Adrenal gland (tissue), 12 donors: Measurements from ENCODE around the gene SANBR. TPM values are rescaled to one million over a fixed set of nuclear protein-coding genes. Genes with fewer than 3 reads are reported as not detected.
"Not testable (repeated sequence)": the region's sequence is repeated elsewhere in the genome, so short reads cannot be mapped to it uniquely, and the experiment has no call there.

Experiments
- DNase-seq, 7 donors: peaks; one replicate each; pipeline ENCODE4 v3.0.0-alpha.2; 2019 to 2020
- H3K27ac ChIP-seq, 5 donors: fragments of 200-600 bp; sonication (generic) in 4 of 5; 1 replicate in 3 of 5; 2 replicates in 2 of 5; pipeline versions ENCODE4 v1.5.1 to v1.8.0; 2016 to 2020; ENCODE audit warnings: mild to moderate bottlenecking in 1 of 5
- H3K27me3 ChIP-seq: fragments of 200-600 bp; 2 replicates; pipeline ENCODE4 v1.8.0; 2021
- H3K36me3 ChIP-seq, 2 donors: fragments of 200-600 bp; replicated peaks in 1 of 2; 1 replicate in 1 of 2; 2 replicates in 1 of 2; pipeline versions ENCODE4 v1.5.1 to v1.8.0; 2018 to 2022
- H3K4me1 ChIP-seq, 2 donors: fragments of 200-600 bp; replicated peaks in 1 of 2; 1 replicate in 1 of 2; 2 replicates in 1 of 2; pipeline versions ENCODE4 v1.5.1 to v1.8.0; 2018 to 2021
- H3K4me3 ChIP-seq, 4 donors: fragments of 200-600 bp; sonication (generic) in 3 of 4; one replicate each; pipeline ENCODE4 v1.5.1; 2016 to 2018
- H3K9me3 ChIP-seq, 3 donors: fragments of 200-600 bp; sonication (generic) in 1 of 3; replicated peaks in 1 of 3; 1 replicate in 2 of 3; 2 replicates in 1 of 3; pipeline versions ENCODE4 v1.5.1 to v1.8.0; 2016 to 2021
- CTCF ChIP-seq, 6 experiments: fragments of 450-650 bp in 4 of 6; fragments of 200-600 bp in 2 of 6; sonication (generic) in 1 of 6; IDR thresholded peaks; 1 replicate in 5 of 6; 2 replicates in 1 of 6; pipeline versions ENCODE4 v1.5.1 to v1.8.0; 2016 to 2021; ENCODE audit warnings: antibody characterized with exemption in 6 of 6, mild to moderate bottlenecking in 2 of 6, moderate library complexity in 1 of 6
- POLR2A ChIP-seq, 2 donors: fragments of 450-650 bp; IDR thresholded peaks; one replicate each; pipeline ENCODE4 v1.6.1; 2017; ENCODE audit warnings: antibody characterized with exemption in 2 of 2, mild to moderate bottlenecking in 2 of 2, moderate library complexity in 1 of 2
- WGBS, 4 donors: extraction: QIAGEN DNeasy Blood & Tissue Kit in 2 of 4; methylation state at CpG; one replicate each; pipeline versions ENCODE4 v1.1.5 to v1.1.7; 2013 to 2017; 5-methylcytosine and 5-hydroxymethylcytosine counted together
- intact Hi-C, 2 donors: fragments of 100-400 bp; cut with DNase I; formaldehyde crosslinking; loops; one replicate each; pipeline versions ENCODE4 v1.14.1 to v1.15.0; 2022 to 2023
- polyA plus RNA-seq, 3 donors: library from polyadenylated mRNA; stranded (reverse); fragments of 200-250 nt in 2 of 3; fragments of 350-450 nt in 1 of 3; fragmentation: Illumina TruSeq in 1 of 3; extraction: RNeasy Lipid Tissue Mini Kit (QIAGEN cat#74804) in 1 of 3; gene quantifications; one replicate each; pipeline ENCODE4 v1.2.3, GENCODE V29; 2013 to 2014
- total RNA-seq, 9 donors: library from RNA; depleted of rRNA in 4 of 9; stranded (reverse); fragments of >200 nt in 4 of 9; fragments of 120-200 nt in 1 of 9; fragmentation: NEBNext Ultra II Directional in 1 of 9; extraction: Animal tissue kit (Norgen Biotek cat#: 25700) in 1 of 9; gene quantifications; one replicate each; pipeline versions ENCODE4 v1.1.0 to v1.2.4, GENCODE V29; 2013 to 2023
- donor health status: healthy with polysubstance abuse.
- donor health status: Bipolar disorder and iron deficiency.
- donor health status: DM: yes; HTN: yes; CAD: no.
- donor health status: DM: no; HTN: no; CAD: no.
- donor health status: DM: no; HTN: no; CAD: no.
- donor health status: DM: yes; HTN: yes; CAD: no.

The SANBR gene
- total and polyA plus RNA-seq, 12 donors = 1.2 to 7.4 (median 3.3) TPM

GRCh38 chr2:61021228-61021660, 44.4 kb upstream of the SANBR start:
- WGBS, 4 donors = 81 to 100% (median 86%) methylated on average over 2 to 6 of the region's 6 CpGs
- intact Hi-C loops = no loop called here
- TF ChIP-seq CTCF (IDR thresholded peaks at IDR 0.05) (no peak), POLR2A (IDR thresholded peaks at IDR 0.05) (no peak)
- no peaks in the 10 kb centered on the region for H3K27me3 ChIP-seq
- no peak overlapping the region for H3K27ac ChIP-seq
- H3K4me3 ChIP-seq = no peak overlapping the region
- H3K36me3 ChIP-seq = peaks cover 0 to 6% of the 10 kb centered on the region in 2 donors
- H3K4me1 ChIP-seq = peaks cover 9 to 29% of the 10 kb centered on the region in 2 donors
- peaks cover 0 to 4% (median 0%) of the 10 kb centered on the region in 3 donors for H3K9me3 ChIP-seq
- no peak for DNase-seq

GRCh38 chr2:61023670-61024069, 42.0 kb upstream of the SANBR start:
- intact Hi-C loops = no loop called here
- WGBS, 4 donors = 83 to 98% (median 90%) methylated on average over 4 of the region's 4 CpGs
- H3K9me3 ChIP-seq = peaks cover 0 to 4% (median 0%) of the 10 kb centered on the region in 3 donors
- no peaks in the 10 kb centered on the region for H3K27me3 ChIP-seq
- H3K4me3 ChIP-seq = no peak overlapping the region
- H3K4me1 ChIP-seq = peaks cover 6 to 21% of the 10 kb centered on the region in 2 donors
- no peak overlapping the region for H3K27ac ChIP-seq
- no peak for DNase-seq
- TF ChIP-seq POLR2A (IDR thresholded peaks at IDR 0.05) (no peak), CTCF (IDR thresholded peaks at IDR 0.05) (no peak)
- peaks cover 0 to 6% of the 10 kb centered on the region in 2 donors for H3K36me3 ChIP-seq

- Histone ChIP-seq H3K9me3 (no peaks in the 10 kb centered on the region), H3K4me1 (no peaks in the 10 kb centered on the region), H3K27me3 (no peaks in the 10 kb centered on the region), H3K4me3 (no peak overlapping the region), H3K27ac (no peak overlapping the region), H3K36me3 (peaks cover 0 to 31% of the 10 kb centered on the region in 2 donors)
- DNase-seq = no peak
- WGBS, 4 donors = 92 to 100% (median 97%) methylated on average over 3 of the region's 3 CpGs
- TF ChIP-seq CTCF (IDR thresholded peaks at IDR 0.05) (no peak), POLR2A (IDR thresholded peaks at IDR 0.05) (no peak)
- intact Hi-C loops = no loop called here
These were observed 36.1 kb upstream of the SANBR start for GRCh38 chr2:61029533-61029932.

GRCh38 chr2:61034592-61034991, 31.1 kb upstream of the SANBR start:
- H3K27me3 ChIP-seq, H3K9me3 ChIP-seq, H3K4me3 ChIP-seq, H3K27ac ChIP-seq, DNase-seq, H3K4me1 ChIP-seq, intact Hi-C loops: not testable (repeated sequence)
- WGBS, 4 donors = 93 to 96% (median 96%) methylated on average over 6 to 9 of the region's 9 CpGs
- H3K36me3 ChIP-seq = peaks cover 0 to 42% of the 10 kb centered on the region in 2 donors

- H3K9me3 ChIP-seq, intact Hi-C loops, H3K4me3 ChIP-seq, H3K27ac ChIP-seq, H3K27me3 ChIP-seq, DNase-seq, H3K4me1 ChIP-seq: not testable (repeated sequence)
- WGBS, 4 donors = 97 to 100% (median 99%) methylated on average over 2 of the region's 2 CpGs
- peaks cover 0 to 37% of the 10 kb centered on the region in 2 donors for H3K36me3 ChIP-seq
These were observed 29.0 kb upstream of the SANBR start for GRCh38 chr2:61036643-61037042.
